BE2C (cell line): ENCODE data around the gene ADRM1.

Source experiments
- DNase-seq: peaks from one replicate; pipeline ENCODE4 v3.0.0-alpha.2; 2020
- H3K27me3 ChIP-seq: fragments of 250-450 bp; sonication (Bioruptor Pico); 2 replicates; pipeline ENCODE4 v1.5.1; 2020; ENCODE audit warnings: mild to moderate bottlenecking
- H3K36me3 ChIP-seq: fragments of 250-450 bp; sonication (Bioruptor Pico); 2 replicates; pipeline ENCODE4 v1.5.1; 2020; ENCODE audit warnings: mild to moderate bottlenecking
- H3K4me1 ChIP-seq: fragments of 250-450 bp; sonication (Bioruptor Pico); 2 replicates; pipeline ENCODE4 v1.5.1; 2020
- H3K4me3 ChIP-seq: 2 replicates; pipeline ENCODE4 v1.5.1; 2011; ENCODE audit warnings: low read depth, low read length
- H3K9me3 ChIP-seq: fragments of 250-450 bp; sonication (Bioruptor Pico); 2 replicates; pipeline ENCODE4 v1.5.1; 2020
- TF ChIP-seq, protein P1 (sequence below): IDR thresholded peaks from 2 replicates; pipeline ENCODE4 v1.5.1; 2012; ENCODE audit warnings: mild to moderate bottlenecking, low read depth, low read length

ADRM1 gene

DNA sequence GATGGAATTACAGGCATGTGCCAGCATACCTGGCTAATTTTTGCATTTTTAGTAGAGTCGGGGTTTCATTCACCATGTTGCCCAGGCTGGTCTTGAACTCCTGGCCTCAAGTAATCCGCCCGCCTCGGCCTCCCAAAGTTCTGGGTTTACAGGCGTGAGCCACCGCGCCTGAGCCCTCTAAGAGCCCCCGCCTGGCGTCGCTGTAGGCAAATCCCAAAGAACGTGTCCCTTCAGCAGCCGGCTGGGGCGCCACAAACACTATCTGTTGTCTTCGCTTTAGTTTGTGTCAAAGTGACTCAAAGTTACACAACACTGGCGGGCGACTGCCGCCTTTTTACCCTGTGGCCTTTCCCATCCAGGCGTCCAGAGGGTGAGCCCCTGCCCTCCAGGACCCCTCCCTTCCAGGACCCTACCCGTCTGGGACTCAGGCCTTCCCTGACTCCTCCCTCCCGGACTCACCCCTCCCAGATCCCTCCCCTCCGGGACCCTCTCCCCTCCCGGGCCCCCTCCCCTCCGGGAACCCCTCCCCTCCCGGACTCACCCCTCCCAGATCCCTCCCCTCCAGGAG is 940 bp upstream of the ADRM1 start:
- no peaks in the 10 kb centered on the region for H3K4me1 ChIP-seq
- DNase-seq = peak; percentile 96
- peak overlapping the region; percentile 76 for H3K4me3 ChIP-seq
- peaks cover 34% of the 10 kb centered on the region for H3K36me3 ChIP-seq
- H3K9me3 ChIP-seq = no peaks in the 10 kb centered on the region
- H3K27me3 ChIP-seq = no peaks in the 10 kb centered on the region
- TF ChIP-seq, protein P1, sequence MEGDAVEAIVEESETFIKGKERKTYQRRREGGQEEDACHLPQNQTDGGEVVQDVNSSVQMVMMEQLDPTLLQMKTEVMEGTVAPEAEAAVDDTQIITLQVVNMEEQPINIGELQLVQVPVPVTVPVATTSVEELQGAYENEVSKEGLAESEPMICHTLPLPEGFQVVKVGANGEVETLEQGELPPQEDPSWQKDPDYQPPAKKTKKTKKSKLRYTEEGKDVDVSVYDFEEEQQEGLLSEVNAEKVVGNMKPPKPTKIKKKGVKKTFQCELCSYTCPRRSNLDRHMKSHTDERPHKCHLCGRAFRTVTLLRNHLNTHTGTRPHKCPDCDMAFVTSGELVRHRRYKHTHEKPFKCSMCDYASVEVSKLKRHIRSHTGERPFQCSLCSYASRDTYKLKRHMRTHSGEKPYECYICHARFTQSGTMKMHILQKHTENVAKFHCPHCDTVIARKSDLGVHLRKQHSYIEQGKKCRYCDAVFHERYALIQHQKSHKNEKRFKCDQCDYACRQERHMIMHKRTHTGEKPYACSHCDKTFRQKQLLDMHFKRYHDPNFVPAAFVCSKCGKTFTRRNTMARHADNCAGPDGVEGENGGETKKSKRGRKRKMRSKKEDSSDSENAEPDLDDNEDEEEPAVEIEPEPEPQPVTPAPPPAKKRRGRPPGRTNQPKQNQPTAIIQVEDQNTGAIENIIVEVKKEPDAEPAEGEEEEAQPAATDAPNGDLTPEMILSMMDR = peak; percentile 88

DNA sequence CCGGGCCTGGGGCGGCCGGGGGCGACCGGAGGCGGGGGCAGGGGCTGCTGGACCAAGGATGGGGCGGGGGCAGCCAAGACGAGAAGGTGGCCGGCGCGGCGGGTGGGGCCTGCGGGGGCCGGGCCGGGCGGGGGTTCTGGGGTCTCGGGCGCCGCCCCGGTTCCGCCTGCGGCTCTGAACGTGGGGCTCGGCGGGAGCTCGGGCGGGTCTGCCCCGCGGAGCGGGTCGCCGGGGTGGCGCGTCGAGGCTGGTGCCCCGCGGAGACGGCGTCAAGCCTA is 204 bp downstream of the ADRM1 start:
- Histone ChIP-seq H3K4me1 (no peaks in the 10 kb centered on the region), H3K36me3 (peaks cover 45% of the 10 kb centered on the region), H3K9me3 (no peaks in the 10 kb centered on the region), H3K27me3 (no peaks in the 10 kb centered on the region), H3K4me3 (peak overlapping the region; percentile 93)
- no peak for DNase-seq
- TF ChIP-seq, protein P1 = no peak

DNA sequence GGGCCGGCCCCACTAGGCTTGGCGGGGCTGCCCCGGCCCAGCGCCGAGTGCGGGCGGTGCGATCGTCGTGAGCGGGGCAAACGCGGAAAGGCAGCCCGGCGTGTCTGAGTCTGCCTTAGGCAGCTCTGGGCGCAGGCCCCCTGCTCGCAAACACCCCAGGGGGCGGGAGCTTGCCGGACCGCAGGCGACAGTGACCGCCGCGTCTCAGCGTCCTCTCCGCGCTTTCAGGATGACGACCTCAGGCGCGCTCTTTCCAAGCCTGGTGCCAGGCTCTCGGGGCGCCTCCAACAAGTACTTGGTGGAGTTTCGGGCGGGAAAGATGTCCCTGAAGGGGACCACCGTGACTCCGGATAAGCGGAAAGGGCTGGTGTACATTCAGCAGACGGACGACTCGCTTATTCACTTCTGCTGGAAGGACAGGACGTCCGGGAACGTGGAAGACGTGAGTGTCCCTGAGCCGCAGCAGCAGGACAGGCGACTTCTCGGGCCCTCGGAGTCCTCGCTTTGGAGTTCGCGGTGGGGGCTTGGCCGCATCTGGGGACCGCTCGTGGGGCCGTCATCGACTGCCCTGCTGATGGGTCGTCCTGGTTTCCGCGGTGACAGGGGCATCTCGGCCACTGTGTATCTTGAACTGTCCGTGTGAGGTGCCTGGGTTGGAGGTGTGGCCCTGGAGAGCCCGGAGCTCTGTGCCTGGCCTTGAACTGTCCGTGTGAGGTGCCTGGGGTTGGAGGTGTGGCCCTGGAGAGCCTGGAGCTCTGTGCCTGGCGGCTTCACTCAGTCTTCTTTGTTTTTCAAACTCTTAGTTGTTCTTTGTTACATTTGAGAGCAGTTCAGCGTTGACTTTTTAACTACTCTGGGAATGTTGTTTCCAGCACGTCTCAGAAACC is 786 bp downstream of the ADRM1 start:
- no peaks in the 10 kb centered on the region for H3K4me1 ChIP-seq
- H3K36me3 ChIP-seq = peaks cover 51% of the 10 kb centered on the region
- H3K4me3 ChIP-seq = peak overlapping the region; percentile 93
- H3K27me3 ChIP-seq = no peaks in the 10 kb centered on the region
- TF ChIP-seq, protein P1 = no peak
- no peaks in the 10 kb centered on the region for H3K9me3 ChIP-seq
- DNase-seq = peak; percentile 27

DNA sequence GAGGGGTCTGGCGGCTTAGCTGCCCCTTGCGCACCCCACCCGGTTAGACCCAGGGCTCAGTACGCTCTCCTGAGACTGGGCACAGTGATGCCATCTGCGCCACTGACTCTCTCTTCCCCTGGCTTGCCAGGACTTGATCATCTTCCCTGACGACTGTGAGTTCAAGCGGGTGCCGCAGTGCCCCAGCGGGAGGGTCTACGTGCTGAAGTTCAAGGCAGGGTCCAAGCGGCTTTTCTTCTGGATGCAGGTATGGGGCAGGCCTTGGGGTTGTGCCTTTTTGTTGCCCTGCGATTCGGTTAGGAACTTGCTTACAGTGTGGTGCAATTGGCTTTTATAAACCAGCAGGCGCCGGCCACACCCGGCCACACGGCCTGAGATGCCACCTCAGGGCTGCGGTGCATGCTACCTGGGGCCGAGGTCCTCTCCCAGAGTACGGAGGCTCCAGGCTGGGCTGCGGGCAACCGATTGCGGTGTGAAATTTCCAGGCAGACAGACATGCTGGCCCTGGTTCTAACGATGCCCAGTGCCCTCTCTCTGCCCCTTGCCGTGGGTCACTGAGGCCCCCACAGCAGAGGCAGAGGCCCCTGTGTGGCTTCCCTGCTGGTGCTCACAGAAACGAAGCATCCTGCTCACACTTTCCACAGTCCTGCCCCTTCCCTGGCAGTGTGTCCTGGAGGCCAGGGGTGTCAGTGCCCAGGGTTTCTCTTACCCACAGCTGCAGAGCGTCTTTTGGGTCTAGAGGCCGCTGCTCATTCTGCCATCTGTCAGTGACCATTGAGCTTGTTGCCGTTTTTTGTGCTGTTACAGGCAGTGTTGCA is 1.7 kb downstream of the ADRM1 start:
- TF ChIP-seq, protein P1 = no peak
- H3K4me1 ChIP-seq = no peaks in the 10 kb centered on the region
- peaks cover 58% of the 10 kb centered on the region for H3K36me3 ChIP-seq
- DNase-seq = no peak
- H3K4me3 ChIP-seq = peak overlapping the region; percentile 93
- H3K9me3 ChIP-seq = no peaks in the 10 kb centered on the region
- H3K27me3 ChIP-seq = no peaks in the 10 kb centered on the region

DNA sequence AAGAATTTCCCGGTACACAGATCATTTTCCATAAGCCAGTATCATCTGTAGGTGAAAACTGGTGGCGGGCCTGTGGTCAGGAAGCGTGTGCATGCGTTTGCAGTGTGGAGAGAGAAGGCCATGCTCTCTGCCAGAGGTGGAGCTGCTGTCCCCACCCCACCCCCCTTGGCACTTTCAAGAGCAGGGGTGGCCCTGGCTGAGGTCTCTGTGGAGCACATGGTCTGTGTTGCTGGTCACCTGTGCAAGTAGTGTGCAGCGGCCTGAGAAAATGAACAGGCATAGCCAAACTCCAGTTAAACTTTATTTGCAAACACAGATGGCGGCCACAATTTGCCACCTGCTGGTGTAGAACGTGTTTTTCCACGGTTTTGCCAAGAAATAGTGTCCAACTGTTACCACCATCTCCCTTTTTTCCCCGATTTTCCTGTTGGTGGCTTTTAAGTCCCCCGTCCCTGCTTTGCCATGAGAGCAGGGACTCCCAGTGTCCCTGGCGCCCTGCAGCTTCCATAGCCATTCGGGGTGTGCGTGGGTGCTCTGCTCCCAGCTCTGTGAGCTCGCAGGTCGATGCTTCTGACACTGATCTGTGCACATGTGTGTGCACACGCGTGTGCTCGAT is 2.5 kb downstream of the ADRM1 start:
- Histone ChIP-seq H3K9me3 (no peaks in the 10 kb centered on the region), H3K4me1 (no peaks in the 10 kb centered on the region), H3K4me3 (peak overlapping the region; percentile 93), H3K27me3 (no peaks in the 10 kb centered on the region), H3K36me3 (peaks cover 58% of the 10 kb centered on the region)
- TF ChIP-seq, protein P1 = no peak
- no peak for DNase-seq
